SK-N-MC (cell line): ENCODE results near the gene RTKN2.

Experiments
- EZH2 ChIP-seq: fragments of 200-600 bp; sonication (generic); IDR thresholded peaks from one replicate; pipeline ENCODE4 v1.6.1; 2017; ENCODE audit warnings: antibody characterized with exemption
- POLR2AphosphoS5 ChIP-seq: IDR thresholded peaks from 2 replicates; pipeline ENCODE4 v1.6.1; 2012; ENCODE audit warnings: mild to moderate bottlenecking, low read depth, low read length, borderline replicate concordance

DNA sequence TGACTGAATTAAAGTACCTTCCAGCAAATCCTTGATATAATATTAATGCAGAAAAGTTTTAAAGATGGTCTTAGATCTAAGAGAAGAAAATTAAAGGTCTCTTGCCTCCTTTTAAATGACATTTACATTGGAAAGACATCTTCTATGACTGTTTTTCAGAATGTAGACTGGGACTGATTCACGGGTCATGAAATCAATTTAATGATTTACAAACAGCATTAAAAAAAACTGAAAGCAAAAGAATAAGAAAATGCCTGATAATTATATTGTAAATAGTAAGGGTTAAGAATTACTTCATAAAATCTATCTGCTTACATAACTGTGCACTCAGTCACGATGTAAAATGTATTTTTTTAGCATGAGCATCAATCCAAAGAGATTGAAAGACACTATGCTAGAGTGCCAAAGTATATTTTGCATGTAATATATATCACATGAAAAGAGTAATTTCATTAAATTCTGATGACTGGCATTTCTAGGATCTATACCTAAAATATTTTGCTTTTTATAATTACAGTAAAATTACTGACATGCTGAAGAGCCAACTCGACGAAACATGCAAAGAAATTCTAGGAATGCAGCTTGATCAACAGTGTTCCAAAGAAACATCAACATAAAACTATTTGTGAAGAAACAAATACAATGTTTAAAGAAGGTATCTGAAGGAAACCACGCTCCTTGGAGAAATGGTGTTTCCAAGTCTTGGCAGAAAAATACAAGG is 35.1 kb downstream of the RTKN2 start:
- no peak for TF ChIP-seq EZH2
- TF ChIP-seq POLR2AphosphoS5 = no peak
